Measurements from ENCODE around the gene DUSP18. TPM values are rescaled to one million over a fixed set of nuclear protein-coding genes. Genes with fewer than 3 reads are reported as not detected.
"Not testable (repeated sequence)": the region's sequence is repeated elsewhere in the genome, so short reads cannot be mapped to it uniquely, and the experiment has no call there.

DUSP18 gene
- total RNA-seq, 1 experiment from 2014 or later: 2.6 TPM

GRCh38 chr22:30637701-30638114, 30.0 kb downstream of the DUSP18 start:
- H3K4me3 ChIP-seq (ENCODE audit: insufficient read depth, low read depth, low read length): no peak overlapping the region
- peak; percentile 37 for DNase-seq
- peaks cover 3% of the 10 kb centered on the region; the same call in 1 of the 2 replicates for H3K27me3 ChIP-seq (ENCODE audit: control insufficient read depth, insufficient read depth, low read length)
- no peaks in the 10 kb centered on the region for H3K36me3 ChIP-seq (replicated peaks; ENCODE audit: control insufficient read depth, insufficient read depth, low read length)

GRCh38 chr22:30636226-30637077, 31.2 kb downstream of the DUSP18 start:
- H3K27me3 ChIP-seq (ENCODE audit: control insufficient read depth, insufficient read depth, low read length): peaks cover 3% of the 10 kb centered on the region; the same call in 1 of the 2 replicates
- peak overlapping the region; percentile 70 for H3K4me3 ChIP-seq (ENCODE audit: insufficient read depth, low read depth, low read length)
- no peaks in the 10 kb centered on the region for H3K36me3 ChIP-seq (replicated peaks; ENCODE audit: control insufficient read depth, insufficient read depth, low read length)
- DNase-seq: peak; percentile 67

GRCh38 chr22:30635273-30636225, 32.1 kb downstream of the DUSP18 start, which contains the start of gene SLC35E4:
Gene SLC35E4 (plus strand): TSS chr22:30635781. CDS start chr22:30636451, 670 bp downstream.
- peak within 1 kb of the TSS; percentile 70 for H3K4me3 ChIP-seq (ENCODE audit: insufficient read depth, low read depth, low read length)
- H3K27me3 ChIP-seq (ENCODE audit: control insufficient read depth, insufficient read depth, low read length): peaks cover 3% of the 10 kb centered on the region; the same call in 1 of the 2 replicates
- peak; percentile 99 for DNase-seq
- H3K36me3 ChIP-seq (replicated peaks; ENCODE audit: control insufficient read depth, insufficient read depth, low read length): no peaks in the 10 kb centered on the region

- H3K27me3 ChIP-seq (ENCODE audit: control insufficient read depth, insufficient read depth, low read length): peaks cover 3% of the 10 kb centered on the region; the same call in 1 of the 2 replicates
- H3K36me3 ChIP-seq (replicated peaks; ENCODE audit: control insufficient read depth, insufficient read depth, low read length): no peaks in the 10 kb centered on the region
- peak overlapping the region; percentile 49 for H3K4me3 ChIP-seq (ENCODE audit: insufficient read depth, low read depth, low read length)
- peak; percentile 93 for DNase-seq
These were observed 33.0 kb downstream of the DUSP18 start for GRCh38 chr22:30634471-30635233.

DNA sequence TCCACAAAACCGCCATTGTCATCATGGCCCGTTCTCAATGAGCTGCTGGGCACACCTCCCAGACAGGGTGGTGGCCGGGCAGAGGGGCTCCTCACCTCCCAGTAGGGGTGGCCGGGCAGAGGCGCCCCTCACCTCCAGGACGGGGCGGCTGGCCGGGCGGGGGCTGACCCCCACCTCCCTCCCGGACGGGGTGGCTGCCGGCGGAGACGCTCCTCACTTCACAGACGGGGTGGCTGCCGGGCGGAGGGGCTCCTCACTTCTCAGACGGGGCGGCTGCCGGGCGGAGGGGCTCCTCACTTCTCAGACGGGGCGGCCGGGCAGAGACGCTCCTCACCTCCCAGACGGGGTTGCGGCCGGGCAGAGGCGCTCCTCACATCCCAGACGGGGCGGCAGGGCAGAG, 36.2 kb downstream of the DUSP18 start:
- DNase-seq; H3K4me3 ChIP-seq (ENCODE audit: insufficient read depth, low read depth, low read length); H3K36me3 ChIP-seq (replicated peaks; ENCODE audit: control insufficient read depth, insufficient read depth, low read length); H3K27me3 ChIP-seq (ENCODE audit: control insufficient read depth, insufficient read depth, low read length): not testable (repeated sequence)

- no peak overlapping the region for H3K4me3 ChIP-seq (ENCODE audit: insufficient read depth, low read depth, low read length)
- DNase-seq: no peak
- H3K36me3 ChIP-seq (replicated peaks; ENCODE audit: control insufficient read depth, insufficient read depth, low read length): no peaks in the 10 kb centered on the region
- no peaks in the 10 kb centered on the region for H3K27me3 ChIP-seq (ENCODE audit: control insufficient read depth, insufficient read depth, low read length)
These were observed 39.2 kb downstream of the DUSP18 start for GRCh38 chr22:30628491-30628890.

DNA sequence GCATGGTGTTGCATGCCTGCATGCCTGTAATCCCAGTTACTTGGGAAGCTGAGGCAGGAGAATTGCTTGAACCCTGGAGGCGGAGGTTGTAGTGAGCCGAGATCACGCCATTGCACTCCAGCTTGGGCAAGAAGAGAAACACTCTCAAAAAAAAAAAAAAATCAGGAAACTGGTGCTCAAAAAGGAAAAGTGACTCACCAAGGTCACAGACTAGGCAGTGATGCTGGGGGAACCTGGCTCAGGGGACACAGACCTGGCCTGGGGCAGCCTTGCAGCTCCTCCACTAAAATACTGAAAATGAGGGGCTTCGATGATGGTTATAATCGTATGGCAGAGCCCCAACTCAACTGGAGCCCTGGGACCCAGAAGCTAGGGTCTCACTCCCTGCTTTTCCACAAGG, 40.2 kb downstream of the DUSP18 start:
- DNase-seq: peak; percentile 28
- H3K36me3 ChIP-seq (replicated peaks; ENCODE audit: control insufficient read depth, insufficient read depth, low read length): no peaks in the 10 kb centered on the region; the same call in 1 of the 2 replicates
- no peak overlapping the region for H3K4me3 ChIP-seq (ENCODE audit: insufficient read depth, low read depth, low read length)
- no peaks in the 10 kb centered on the region for H3K27me3 ChIP-seq (ENCODE audit: control insufficient read depth, insufficient read depth, low read length)

DNA sequence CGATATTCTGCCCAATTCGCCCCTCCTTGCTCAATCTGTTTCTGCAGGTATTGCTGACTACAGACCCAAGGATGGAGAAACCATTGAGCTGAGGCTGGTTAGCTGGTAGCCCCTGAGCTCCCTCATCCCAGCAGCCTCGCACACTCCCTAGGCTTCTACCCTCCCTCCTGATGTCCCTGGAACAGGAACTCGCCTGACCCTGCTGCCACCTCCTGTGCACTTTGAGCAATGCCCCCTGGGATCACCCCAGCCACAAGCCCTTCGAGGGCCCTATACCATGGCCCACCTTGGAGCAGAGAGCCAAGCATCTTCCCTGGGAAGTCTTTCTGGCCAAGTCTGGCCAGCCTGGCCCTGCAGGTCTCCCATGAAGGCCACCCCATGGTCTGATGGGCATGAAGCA, 41.3 kb downstream of the DUSP18 start:
- DNase-seq: peak; percentile 35

GRCh38 chr22:30619909-30620308, 47.8 kb downstream of the DUSP18 start:
- not testable (repeated sequence) for H3K4me3 ChIP-seq (ENCODE audit: insufficient read depth, low read depth, low read length); DNase-seq; H3K27me3 ChIP-seq (ENCODE audit: control insufficient read depth, insufficient read depth, low read length); H3K36me3 ChIP-seq (replicated peaks; ENCODE audit: control insufficient read depth, insufficient read depth, low read length)

More for the DNA sequence above, 41.3 kb downstream of the DUSP18 start:
- Histone ChIP-seq H3K27me3 (ENCODE audit: control insufficient read depth, insufficient read depth, low read length) (no peaks in the 10 kb centered on the region), H3K36me3 (replicated peaks; ENCODE audit: control insufficient read depth, insufficient read depth, low read length) (no peaks in the 10 kb centered on the region; the same call in none of the 2 replicates), H3K4me3 (ENCODE audit: insufficient read depth, low read depth, low read length) (no peak overlapping the region)

GRCh38 chr22:30617819-30618218, 49.9 kb downstream of the DUSP18 start:
- Histone ChIP-seq H3K4me3 (ENCODE audit: insufficient read depth, low read depth, low read length) (no peak overlapping the region), H3K27me3 (ENCODE audit: control insufficient read depth, insufficient read depth, low read length) (no peaks in the 10 kb centered on the region), H3K36me3 (replicated peaks; ENCODE audit: control insufficient read depth, insufficient read depth, low read length) (peaks cover 5% of the 10 kb centered on the region)
- no peak for DNase-seq

DNA sequence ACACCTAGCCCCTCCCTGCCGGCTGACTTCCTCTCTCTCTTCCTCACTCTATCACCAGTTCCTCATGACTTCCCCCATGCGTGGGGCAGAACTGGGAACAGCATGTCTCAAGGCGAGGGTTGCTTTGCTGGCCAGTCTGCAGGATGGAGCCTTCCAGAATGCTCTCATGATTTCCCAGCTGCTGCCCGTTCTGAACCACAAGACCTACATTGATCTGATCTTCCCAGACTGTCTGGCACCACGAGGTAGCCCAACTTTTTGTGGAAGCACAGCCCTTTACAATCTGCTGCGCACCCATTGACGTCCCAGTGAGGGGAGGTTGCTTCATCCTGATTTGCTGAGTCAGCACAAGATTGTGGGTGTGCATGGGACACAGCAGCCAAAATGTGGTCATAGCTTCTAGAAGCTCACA, 52.1 kb downstream of the DUSP18 start:
- peaks cover 8% of the 10 kb centered on the region for H3K36me3 ChIP-seq (replicated peaks; ENCODE audit: control insufficient read depth, insufficient read depth, low read length)
- H3K4me3 ChIP-seq (ENCODE audit: insufficient read depth, low read depth, low read length): no peak overlapping the region
- no peaks in the 10 kb centered on the region for H3K27me3 ChIP-seq (ENCODE audit: control insufficient read depth, insufficient read depth, low read length)
- DNase-seq: peak; percentile 7

DNA sequence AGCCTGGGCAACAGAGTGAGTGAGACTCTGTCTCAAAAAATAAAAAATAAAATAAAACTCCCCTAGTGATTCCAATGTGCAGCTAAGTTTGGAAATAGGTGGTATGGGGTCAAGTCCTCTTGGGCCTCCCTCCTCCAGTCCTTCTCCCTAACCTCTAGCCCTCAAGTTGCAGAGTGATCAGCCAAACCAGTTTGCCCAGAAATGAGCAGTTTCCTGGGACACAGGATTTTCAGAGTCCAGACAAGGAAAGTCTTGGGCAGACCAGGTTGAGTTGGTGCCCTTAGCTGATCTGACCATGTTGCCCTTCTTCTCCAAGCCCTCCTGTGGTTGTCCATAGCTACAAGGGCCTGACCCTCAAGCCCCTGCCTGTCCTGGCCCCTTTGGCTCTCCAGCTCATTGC, 52.8 kb downstream of the DUSP18 start:
- Histone ChIP-seq H3K4me3 (ENCODE audit: insufficient read depth, low read depth, low read length) (no peak overlapping the region), H3K36me3 (replicated peaks; ENCODE audit: control insufficient read depth, insufficient read depth, low read length) (peaks cover 8% of the 10 kb centered on the region), H3K27me3 (ENCODE audit: control insufficient read depth, insufficient read depth, low read length) (no peaks in the 10 kb centered on the region)
- DNase-seq: no peak

GRCh38 chr22:30614268-30614667, 53.4 kb downstream of the DUSP18 start:
- Histone ChIP-seq H3K4me3 (ENCODE audit: insufficient read depth, low read depth, low read length) (no peak overlapping the region), H3K27me3 (ENCODE audit: control insufficient read depth, insufficient read depth, low read length) (no peaks in the 10 kb centered on the region), H3K36me3 (replicated peaks; ENCODE audit: control insufficient read depth, insufficient read depth, low read length) (peaks cover 7% of the 10 kb centered on the region)
- peak; percentile 7 for DNase-seq

DNA sequence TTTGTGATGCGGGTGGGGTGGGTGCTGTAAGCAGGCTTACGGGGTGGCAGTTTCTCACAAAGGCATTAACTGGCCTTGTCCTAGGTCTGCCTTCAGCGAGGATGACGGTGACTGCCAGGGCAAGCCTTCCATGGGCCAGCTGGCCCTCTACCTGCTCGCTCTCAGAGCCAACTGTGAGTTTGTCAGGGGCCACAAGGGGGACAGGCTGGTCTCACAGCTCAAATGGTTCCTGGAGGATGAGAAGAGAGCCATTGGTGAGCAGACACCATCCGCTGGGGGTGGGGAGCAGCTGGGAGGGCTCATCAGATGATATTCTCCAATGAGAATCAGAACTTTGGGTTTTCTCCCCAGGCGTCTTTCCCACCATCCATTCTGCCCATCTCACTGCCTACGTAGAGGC, 54.9 kb downstream of the DUSP18 start:
- Histone ChIP-seq H3K4me3 (ENCODE audit: insufficient read depth, low read depth, low read length) (no peak overlapping the region), H3K27me3 (ENCODE audit: control insufficient read depth, insufficient read depth, low read length) (no peaks in the 10 kb centered on the region), H3K36me3 (replicated peaks; ENCODE audit: control insufficient read depth, insufficient read depth, low read length) (peaks cover 5% of the 10 kb centered on the region)
- DNase-seq: peak; percentile 53
